Effector CD4-positive, alpha-beta T cell (primary cell): Measurements from ENCODE around the gene ABCA9.
"Not testable (repeated sequence)": the region's sequence is repeated elsewhere in the genome, so short reads cannot be mapped to it uniquely, and the experiment has no call there.

ENCODE experiments used
- DNase-seq: peaks from one replicate; pipeline ENCODE4 v3.0.0-alpha.2; 2020
- total RNA-seq: gene quantifications from one replicate; lab custom pipeline; 2026; lab: John Stamatoyannopoulos, UW

ABCA9 gene
- total RNA-seq: 0.56 reads per million

- DNase-seq: no peak
These were observed at the start of gene ABCA9 for GRCh38 chr17:69060822-69061221. TSS of gene ABCA9 (minus strand) at chr17:69060927. CDS start at chr17:69051126, 9,801 bp downstream.

GRCh38 chr17:69105907-69106730, 45.4 kb upstream of the ABCA9 start:
- DNase-seq: no peak

GRCh38 chr17:69103557-69104233, 43.0 kb upstream of the ABCA9 start:
- DNase-seq: no peak

- no peak for DNase-seq
These were observed 37.9 kb upstream of the ABCA9 start for GRCh38 chr17:69098625-69099024.

GRCh38 chr17:69096541-69096940, 35.8 kb upstream of the ABCA9 start:
- DNase-seq: no peak

GRCh38 chr17:69093995-69094394, 33.3 kb upstream of the ABCA9 start:
- DNase-seq: no peak

GRCh38 chr17:69093279-69093789, 32.6 kb upstream of the ABCA9 start:
- DNase-seq: no peak

GRCh38 chr17:69090365-69090764, 29.6 kb upstream of the ABCA9 start:
- no peak for DNase-seq

- DNase-seq: no peak
These were observed 28.0 kb upstream of the ABCA9 start for GRCh38 chr17:69088643-69089200.

- no peak for DNase-seq
These were observed 25.9 kb upstream of the ABCA9 start for GRCh38 chr17:69086641-69087040.

GRCh38 chr17:69084911-69085310, 24.2 kb upstream of the ABCA9 start:
- no peak for DNase-seq

GRCh38 chr17:69082696-69083095, 22.0 kb upstream of the ABCA9 start:
- DNase-seq: no peak

GRCh38 chr17:69078864-69079263, 18.1 kb upstream of the ABCA9 start:
- no peak for DNase-seq

GRCh38 chr17:69075823-69076222, 15.1 kb upstream of the ABCA9 start:
- DNase-seq: no peak

- not testable (repeated sequence) for DNase-seq
These were observed 12.7 kb upstream of the ABCA9 start for GRCh38 chr17:69073392-69073791.

- DNase-seq: not testable (repeated sequence)
These were observed 12.1 kb upstream of the ABCA9 start for GRCh38 chr17:69072803-69073256.

- DNase-seq: not testable (repeated sequence)
These were observed 10.5 kb upstream of the ABCA9 start for GRCh38 chr17:69071233-69071586.

GRCh38 chr17:69070378-69071232, 9.9 kb upstream of the ABCA9 start:
- DNase-seq: not testable (repeated sequence)

GRCh38 chr17:69069226-69069750, 8.6 kb upstream of the ABCA9 start:
- DNase-seq: no peak

- DNase-seq: no peak
These were observed 6.7 kb upstream of the ABCA9 start for GRCh38 chr17:69067274-69068047.

- DNase-seq: no peak
These were observed 5.8 kb upstream of the ABCA9 start for GRCh38 chr17:69066482-69066881.
